NCI-H2081 treated with DMSO at 0.1 percent for 48 hours (cell line): Measurements from ENCODE around the gene UBE2E3.
"Not testable (repeated sequence)": the region's sequence is repeated elsewhere in the genome, so short reads cannot be mapped to it uniquely, and the experiment has no call there.

Source experiments
- DNase-seq: peaks from one replicate; lab custom pipeline; 2025; lab: John Stamatoyannopoulos, UW

UBE2E3 gene

GRCh38 chr2:181076658-181077057 lies 96.3 kb downstream of the UBE2E3 start:
- no peak for DNase-seq

- DNase-seq, result no peak
Measured at GRCh38 chr2:181077128-181077709, 96.8 kb downstream of the UBE2E3 start.

- no peak for DNase-seq
Measured at GRCh38 chr2:181083140-181083539, 102.7 kb downstream of the UBE2E3 start.

GRCh38 chr2:181085734-181086133 lies 105.3 kb downstream of the UBE2E3 start:
- no peak for DNase-seq

- DNase-seq, result not testable (repeated sequence)
Measured at GRCh38 chr2:181091920-181092319, 111.5 kb downstream of the UBE2E3 start.

- DNase-seq, result no peak
Measured at GRCh38 chr2:181095486-181095885, 115.1 kb downstream of the UBE2E3 start.

- no peak for DNase-seq
Measured at GRCh38 chr2:181103659-181104058, 123.3 kb downstream of the UBE2E3 start.

- DNase-seq, result no peak
Measured at GRCh38 chr2:181104512-181105115, 124.2 kb downstream of the UBE2E3 start.

- no peak for DNase-seq
Measured at GRCh38 chr2:181105562-181105961, 125.2 kb downstream of the UBE2E3 start.

- DNase-seq, result no peak
Measured at GRCh38 chr2:181106229-181106628, 125.8 kb downstream of the UBE2E3 start.

- DNase-seq, result no peak
Measured at GRCh38 chr2:181106789-181107627, 126.6 kb downstream of the UBE2E3 start.

- no peak for DNase-seq
Measured at GRCh38 chr2:181107628-181107945, 127.2 kb downstream of the UBE2E3 start.

GRCh38 chr2:181111059-181111458 lies 130.7 kb downstream of the UBE2E3 start:
- no peak for DNase-seq

GRCh38 chr2:181112916-181113315 lies 132.5 kb downstream of the UBE2E3 start:
- no peak for DNase-seq
